ENCODE results near the gene KYAT1. TPM values are rescaled to one million over a fixed set of nuclear protein-coding genes. Genes with fewer than 3 reads are reported as not detected.

KYAT1 gene
- total and polyA plus RNA-seq, 2 of the 8 experiments (the other 6 are each of a cell fraction or from before 2014, with no cell fraction given) = 30.4 to 42.2 TPM

DNA sequence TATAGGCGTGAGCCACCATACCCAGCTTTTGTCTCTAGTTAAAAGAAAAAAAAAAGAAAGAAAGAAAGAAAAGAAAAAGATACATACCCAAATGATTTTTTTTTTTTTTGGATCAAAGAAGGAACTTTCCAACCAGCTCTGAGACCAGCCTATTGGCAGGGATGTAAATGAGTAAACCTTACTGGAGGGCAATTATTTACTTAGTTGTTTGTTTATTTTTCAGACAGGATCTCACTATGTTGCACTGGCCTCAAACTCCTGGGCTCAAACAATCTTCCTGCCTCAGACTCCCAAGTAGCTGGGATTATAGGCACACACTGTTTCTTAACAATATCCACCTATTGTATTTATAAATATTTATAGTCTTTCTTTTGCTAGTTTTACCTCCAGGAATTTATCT lies 41.2 kb downstream of the KYAT1 start:
- WGBS, 2 experiments (ENCODE audit: extremely low coverage in 1 of 2, insufficient coverage in 1 of 2, insufficient read length in 1 of 2, insufficient replicate concordance in 2 of 2, low coverage in 1 of 2, low lambda C conversion rate in 2 of 2, missing lambda C conversion rate in 1 of 2) = 86% methylated on average over 1 of the region's 1 CpG; no CpG with 5 or more reads in 1 of the 2 experiments
- H3K4me1 ChIP-seq (replicated peaks in 1 of 4; ENCODE audit: control insufficient read depth in 3 of 4, insufficient read depth in 4 of 4, low read length in 3 of 4) = no peaks in the 10 kb centered on the region
- no peak overlapping the region for H3K9ac ChIP-seq (replicated peaks in 1 of 4; ENCODE audit: extremely low read depth in 1 of 4, low read depth in 3 of 4, low read length in 3 of 4)
- H3K14ac ChIP-seq (ENCODE audit: insufficient read length) = no peak overlapping the region
- no peak overlapping the region for H2BK120ac ChIP-seq (replicated peaks; ENCODE audit: low read depth, low read length)
- no peak overlapping the region for H4K8ac ChIP-seq (ENCODE audit: extremely low read depth, insufficient read depth, low read length)
- no peak overlapping the region for H3K4me3 ChIP-seq (ENCODE audit: extremely low read depth in 1 of 4, insufficient read depth in 2 of 4, low read depth in 3 of 4, low read length in 4 of 4)
- no peak overlapping the region for H3K4me2 ChIP-seq (ENCODE audit: insufficient read depth in 1 of 2, low read depth in 2 of 2, low read length in 2 of 2)
- H2BK15ac ChIP-seq (ENCODE audit: low read length) = no peak overlapping the region
- H3K56ac ChIP-seq (replicated peaks; ENCODE audit: insufficient read length, low read depth, low read length) = no peak overlapping the region
- H3K79me1 ChIP-seq (ENCODE audit: low read depth, low read length) = no peaks in the 10 kb centered on the region
- peaks cover 0 to 11% of the 10 kb centered on the region in 2 experiments for H4K20me1 ChIP-seq (replicated peaks in 1 of 2; ENCODE audit: control insufficient read depth in 1 of 2, insufficient read depth in 2 of 2, low read length in 2 of 2)
- H2BK12ac ChIP-seq (ENCODE audit: low read depth, low read length) = no peak overlapping the region
- FAIRE-seq = no peak
- H3K27ac ChIP-seq (ENCODE audit: low read depth, low read length) = no peak overlapping the region
- H3K9me3 ChIP-seq (ENCODE audit: insufficient read depth in 2 of 2, low read depth in 1 of 2, low read length in 1 of 2) = no peaks in the 10 kb centered on the region
- H4K91ac ChIP-seq (replicated peaks; ENCODE audit: insufficient read length, low read length) = no peak overlapping the region
- no peak overlapping the region for H2BK5ac ChIP-seq (ENCODE audit: low read depth, low read length)
- H2AFZ ChIP-seq (ENCODE audit: low read length) = no peak overlapping the region
- H2BK20ac ChIP-seq (ENCODE audit: low read length) = no peak overlapping the region
- H3K18ac ChIP-seq (ENCODE audit: extremely low read depth, low read length) = no peak overlapping the region
- H3K23ac ChIP-seq (ENCODE audit: insufficient read length) = no peak overlapping the region
- H3K27me3 ChIP-seq (replicated peaks in 1 of 4; ENCODE audit: control insufficient read depth in 3 of 4, extremely low read depth in 1 of 4, insufficient read depth in 3 of 4, low read length in 3 of 4) = no peaks in the 10 kb centered on the region
- H3K4ac ChIP-seq (replicated peaks; ENCODE audit: insufficient read length, low read depth, low read length) = no peak overlapping the region
- no peak overlapping the region for H4K5ac ChIP-seq (ENCODE audit: insufficient read length, low read depth, low read length)
- peaks cover 0 to 5% (median 3%) of the 10 kb centered on the region in 4 experiments; a peak in 3 of 8 replicates for H3K36me3 ChIP-seq (ENCODE audit: control insufficient read depth in 2 of 4, insufficient read depth in 4 of 4, low read length in 3 of 4)
- no peak for DNase-seq (ENCODE audit: low read depth in 1 of 2, low spot score in 2 of 2)
- no peaks in the 10 kb centered on the region for H3K79me2 ChIP-seq (ENCODE audit: control insufficient read depth in 1 of 2, insufficient read depth in 2 of 2, low read length in 2 of 2)
- ChIA-PET CTCF (ENCODE audit: partially characterized antibody) (interaction anchor here (0.6 to 1.3 kb wide), 3 partner anchors 19 to 931 kb away, joined by 3 read pairs; no protein-coding TSS in a partner anchor), POLR2A (ENCODE audit: partially characterized antibody) (no interaction called here)
- no peak overlapping the region for H2AK5ac ChIP-seq (ENCODE audit: low read depth, low read length)
- H3K23me2 ChIP-seq (ENCODE audit: low read depth, low read length) = no peaks in the 10 kb centered on the region
- TF ChIP-seq KDM1A (IDR thresholded peaks at IDR 0.05; ENCODE audit: borderline replicate concordance, low read length) (no peak), JUND (IDR thresholded peaks at IDR 0.05; ENCODE audit: low read length) (no peak), YY1 (IDR thresholded peaks at IDR 0.05; ENCODE audit: low read depth, low read length) (no peak), CBX5 (IDR thresholded peaks at IDR 0.05; ENCODE audit: low read depth, low read length) (no peak), TEAD4 (IDR thresholded peaks at IDR 0.05; ENCODE audit: low read depth, low read length) (no peak), SUZ12 (IDR thresholded peaks at IDR 0.05; ENCODE audit: low read length) (no peak), HDAC2 (IDR thresholded peaks at IDR 0.05; ENCODE audit: borderline replicate concordance in 1 of 2, low read depth in 2 of 2, low read length in 2 of 2) (no peak), RFX5 (IDR thresholded peaks at IDR 0.05; ENCODE audit: borderline replicate concordance, low read depth, low read length) (no peak), POLR2AphosphoS5 (IDR thresholded peaks at IDR 0.05; ENCODE audit: low read depth, low read length) (no peak)
- TF ChIP-seq, protein P1, sequence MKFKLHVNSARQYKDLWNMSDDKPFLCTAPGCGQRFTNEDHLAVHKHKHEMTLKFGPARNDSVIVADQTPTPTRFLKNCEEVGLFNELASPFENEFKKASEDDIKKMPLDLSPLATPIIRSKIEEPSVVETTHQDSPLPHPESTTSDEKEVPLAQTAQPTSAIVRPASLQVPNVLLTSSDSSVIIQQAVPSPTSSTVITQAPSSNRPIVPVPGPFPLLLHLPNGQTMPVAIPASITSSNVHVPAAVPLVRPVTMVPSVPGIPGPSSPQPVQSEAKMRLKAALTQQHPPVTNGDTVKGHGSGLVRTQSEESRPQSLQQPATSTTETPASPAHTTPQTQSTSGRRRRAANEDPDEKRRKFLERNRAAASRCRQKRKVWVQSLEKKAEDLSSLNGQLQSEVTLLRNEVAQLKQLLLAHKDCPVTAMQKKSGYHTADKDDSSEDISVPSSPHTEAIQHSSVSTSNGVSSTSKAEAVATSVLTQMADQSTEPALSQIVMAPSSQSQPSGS (IDR thresholded peaks at IDR 0.05; ENCODE audit: low read length) = no peak
- TF ChIP-seq, protein P2, sequence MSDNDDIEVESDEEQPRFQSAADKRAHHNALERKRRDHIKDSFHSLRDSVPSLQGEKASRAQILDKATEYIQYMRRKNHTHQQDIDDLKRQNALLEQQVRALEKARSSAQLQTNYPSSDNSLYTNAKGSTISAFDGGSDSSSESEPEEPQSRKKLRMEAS (IDR thresholded peaks at IDR 0.05) = no peak
- TF ChIP-seq, protein P3, sequence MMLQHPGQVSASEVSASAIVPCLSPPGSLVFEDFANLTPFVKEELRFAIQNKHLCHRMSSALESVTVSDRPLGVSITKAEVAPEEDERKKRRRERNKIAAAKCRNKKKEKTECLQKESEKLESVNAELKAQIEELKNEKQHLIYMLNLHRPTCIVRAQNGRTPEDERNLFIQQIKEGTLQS (IDR thresholded peaks at IDR 0.05; ENCODE audit: insufficient read depth, low read depth, low read length) = no peak

Data from H1 (cell line).